Choroid plexus epithelial cell (primary cell): ENCODE data around the gene ECEL1.
"Not testable (repeated sequence)": the region's sequence is repeated elsewhere in the genome, so short reads cannot be mapped to it uniquely, and the experiment has no call there.

Experiments used
- DNase-seq: peaks from one replicate; pipeline ENCODE4 v3.0.0-alpha.2; 2010; ENCODE audit warnings: low read depth
- H3K4me3 ChIP-seq: 2 replicates; pipeline ENCODE4 v1.5.1; 2011; ENCODE audit warnings: low read depth, mild to moderate bottlenecking, control low read depth, low read length, moderate library complexity
- TF ChIP-seq, protein P1 (sequence below): conservative IDR thresholded peaks from 2 replicates; pipeline ENCODE4 v1.5.1; 2011; ENCODE audit warnings: low read depth, mild to moderate bottlenecking, control low read depth, inconsistent platforms, low read length, moderate library complexity

Gene ECEL1

DNA sequence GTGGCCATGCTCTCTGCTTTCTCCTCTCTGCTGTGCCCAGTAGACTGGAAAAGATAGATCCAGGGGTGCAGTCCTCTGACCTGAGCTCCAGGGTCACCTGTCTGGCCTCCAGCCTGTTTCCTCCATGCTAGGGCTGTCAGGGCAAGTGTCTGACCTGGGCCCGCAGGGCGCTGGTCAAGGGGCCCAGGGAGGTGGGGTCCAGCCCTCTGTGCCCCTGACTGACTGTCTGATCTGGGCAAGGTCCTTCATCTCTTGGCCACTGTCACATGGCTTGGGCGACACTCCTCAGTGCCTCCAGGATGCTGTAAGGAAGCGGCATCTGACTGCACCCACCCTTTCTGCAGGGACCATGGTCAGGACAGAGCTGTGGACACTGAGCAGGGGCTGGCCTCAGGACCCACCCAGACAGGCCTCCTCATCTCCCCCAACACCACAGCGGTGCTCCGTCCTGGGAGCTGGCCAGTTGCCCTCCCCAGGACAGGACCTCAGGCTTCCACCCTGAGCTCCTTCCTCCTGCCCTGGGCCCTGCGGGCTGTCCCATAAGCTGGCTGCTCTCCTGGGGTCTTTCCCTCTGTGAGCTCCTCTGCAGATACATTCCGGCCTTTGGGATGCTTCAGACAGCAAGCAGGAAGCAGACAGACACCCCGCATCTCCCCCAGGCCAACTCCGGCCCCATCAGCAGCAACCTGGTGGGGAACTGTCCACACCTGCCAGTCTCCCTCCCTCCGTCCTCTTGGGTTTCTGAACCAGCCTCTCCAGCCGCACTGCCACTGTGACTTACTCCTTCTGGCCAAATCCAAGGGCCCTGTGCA, 52.9 kb downstream of the ECEL1 start:
- TF ChIP-seq, protein P1, sequence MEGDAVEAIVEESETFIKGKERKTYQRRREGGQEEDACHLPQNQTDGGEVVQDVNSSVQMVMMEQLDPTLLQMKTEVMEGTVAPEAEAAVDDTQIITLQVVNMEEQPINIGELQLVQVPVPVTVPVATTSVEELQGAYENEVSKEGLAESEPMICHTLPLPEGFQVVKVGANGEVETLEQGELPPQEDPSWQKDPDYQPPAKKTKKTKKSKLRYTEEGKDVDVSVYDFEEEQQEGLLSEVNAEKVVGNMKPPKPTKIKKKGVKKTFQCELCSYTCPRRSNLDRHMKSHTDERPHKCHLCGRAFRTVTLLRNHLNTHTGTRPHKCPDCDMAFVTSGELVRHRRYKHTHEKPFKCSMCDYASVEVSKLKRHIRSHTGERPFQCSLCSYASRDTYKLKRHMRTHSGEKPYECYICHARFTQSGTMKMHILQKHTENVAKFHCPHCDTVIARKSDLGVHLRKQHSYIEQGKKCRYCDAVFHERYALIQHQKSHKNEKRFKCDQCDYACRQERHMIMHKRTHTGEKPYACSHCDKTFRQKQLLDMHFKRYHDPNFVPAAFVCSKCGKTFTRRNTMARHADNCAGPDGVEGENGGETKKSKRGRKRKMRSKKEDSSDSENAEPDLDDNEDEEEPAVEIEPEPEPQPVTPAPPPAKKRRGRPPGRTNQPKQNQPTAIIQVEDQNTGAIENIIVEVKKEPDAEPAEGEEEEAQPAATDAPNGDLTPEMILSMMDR: no peak
- DNase-seq: no peak
- no peak overlapping the region for H3K4me3 ChIP-seq

DNA sequence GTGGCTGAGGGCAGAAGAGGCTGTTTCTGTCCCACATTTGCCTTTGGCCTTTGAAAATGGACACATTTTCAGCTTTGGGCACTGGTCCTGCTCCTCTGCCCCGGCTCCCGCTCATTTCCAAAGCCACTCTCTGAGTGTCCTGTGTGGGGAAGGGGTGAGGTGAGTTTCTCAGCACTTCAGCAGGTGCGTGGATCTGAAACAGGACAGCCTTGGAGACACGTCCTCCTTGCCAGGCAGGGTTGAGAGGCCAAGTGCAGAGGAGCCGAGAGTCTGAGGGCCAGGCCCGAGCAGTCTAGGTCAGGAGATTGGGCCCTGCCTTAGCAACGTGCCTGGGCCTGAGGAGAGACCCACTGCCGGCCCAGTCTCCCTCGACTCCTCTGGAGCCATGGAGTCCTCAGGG, 53.5 kb downstream of the ECEL1 start:
- no peak overlapping the region for H3K4me3 ChIP-seq
- no peak for DNase-seq
- TF ChIP-seq, protein P1: no peak

DNA sequence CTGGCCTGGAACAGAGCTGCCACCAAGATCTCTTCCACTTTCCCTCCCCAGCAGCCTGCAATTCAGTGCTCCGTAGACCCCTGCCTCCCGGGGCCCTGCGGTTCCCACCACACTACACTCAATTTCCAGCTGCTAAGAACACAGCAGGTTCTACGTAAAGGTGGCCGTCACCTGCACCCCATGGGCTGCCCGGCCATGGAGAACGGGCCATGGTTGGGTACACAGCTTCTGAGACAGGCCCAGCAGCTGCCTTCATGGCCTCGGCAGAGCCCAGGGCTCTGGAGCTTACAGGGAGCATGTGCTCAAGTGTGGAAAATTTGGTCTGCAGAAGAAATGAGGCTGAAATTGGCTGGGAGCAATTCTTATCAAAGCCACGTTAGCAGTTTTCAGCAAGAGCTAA, 54.0 kb downstream of the ECEL1 start:
- not testable (repeated sequence) for DNase-seq, H3K4me3 ChIP-seq

DNA sequence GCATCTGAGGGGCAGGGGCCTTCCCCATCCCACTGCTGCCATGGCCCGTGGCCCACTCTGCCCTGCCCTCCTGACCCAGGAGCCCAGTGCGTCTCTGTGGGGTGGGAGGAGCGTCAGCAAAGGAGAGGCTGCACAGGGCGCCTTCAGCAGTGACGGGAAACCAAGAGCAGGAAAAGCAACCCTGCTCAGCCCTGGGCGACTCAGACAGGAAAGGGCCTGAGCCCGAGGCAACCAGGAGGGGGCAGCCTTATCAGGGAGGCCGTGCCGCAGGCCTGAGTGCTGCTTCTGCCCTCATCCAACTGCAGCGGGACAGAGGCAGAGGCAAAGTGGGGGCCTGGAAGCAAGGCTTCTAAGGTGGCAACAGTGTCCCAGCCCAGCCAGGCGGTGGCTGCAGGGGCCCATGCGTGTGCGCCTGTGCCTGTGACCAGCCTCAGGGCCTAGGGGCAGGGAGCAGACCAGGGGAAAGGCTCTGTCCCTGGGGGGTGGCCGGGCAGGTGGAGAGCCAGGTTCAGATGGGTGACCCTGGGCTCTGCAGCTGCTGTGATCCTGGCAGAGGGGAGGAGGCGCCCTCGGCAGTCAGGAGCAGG, 54.9 kb downstream of the ECEL1 start:
- H3K4me3 ChIP-seq: no peak overlapping the region
- DNase-seq: no peak
- TF ChIP-seq, protein P1: peak; percentile 25

DNA sequence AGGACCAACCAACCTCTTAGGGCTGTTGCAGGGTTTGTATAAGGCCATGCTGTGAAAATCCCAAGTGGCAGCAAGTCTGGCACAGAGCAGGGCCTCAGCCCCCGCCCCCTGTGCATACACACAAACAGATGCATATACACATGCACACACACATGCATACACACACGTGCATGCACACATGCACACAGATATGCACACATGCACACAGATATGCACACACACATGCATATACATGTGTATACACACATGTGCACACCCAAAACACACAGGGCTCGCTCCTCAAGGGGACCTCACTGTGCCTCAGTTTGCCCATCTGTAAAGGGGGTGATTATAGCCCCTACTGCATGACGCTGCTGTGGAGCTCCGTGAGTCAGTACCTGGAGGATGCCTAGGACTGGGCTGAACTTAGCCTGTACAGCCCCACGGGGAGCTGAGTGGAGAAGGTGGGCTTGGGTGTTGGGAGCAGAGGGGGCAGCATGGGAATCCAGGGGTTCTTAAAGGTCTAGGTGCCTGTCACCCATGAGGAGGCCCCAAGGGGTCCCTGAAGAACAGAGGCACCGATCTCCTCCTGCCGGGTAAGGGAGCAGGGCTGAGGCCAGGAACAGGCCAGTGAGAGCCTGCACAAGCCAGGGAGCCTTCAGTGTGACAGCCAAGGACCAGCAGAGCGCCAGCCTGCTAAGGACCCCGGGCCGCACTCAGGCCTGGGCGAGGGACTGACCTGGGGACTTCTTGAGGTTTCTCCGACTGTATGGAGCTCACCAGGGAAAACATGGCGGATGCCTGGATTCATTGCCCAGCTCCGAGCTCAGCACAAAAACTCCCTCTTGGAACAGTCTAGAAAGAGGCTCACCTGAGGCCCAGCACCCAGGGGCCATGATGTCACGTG, 55.7 kb downstream of the ECEL1 start:
- no peak overlapping the region for H3K4me3 ChIP-seq
- no peak for DNase-seq
- TF ChIP-seq, protein P1: no peak
